ENCODE measurements around the gene SNUPN.

Gene SNUPN

GRCh38 chr15:75631935-75632334 lies 6.4 kb upstream of the SNUPN start:
- Mint-ChIP-seq H3K27me3 (no peaks in the 10 kb centered on the region), H3K36me3 (peaks cover 2% of the 10 kb centered on the region), H3K9me3 (no peaks in the 10 kb centered on the region), H3K4me3 (no peak overlapping the region), H3K4me1 (peaks cover 5% of the 10 kb centered on the region), H3K27ac (no peak overlapping the region)
- DNase-seq (ENCODE audit: low spot score in 2 of 2) (no peak), ATAC-seq (ENCODE audit: low read depth) (no peak)

DNA sequence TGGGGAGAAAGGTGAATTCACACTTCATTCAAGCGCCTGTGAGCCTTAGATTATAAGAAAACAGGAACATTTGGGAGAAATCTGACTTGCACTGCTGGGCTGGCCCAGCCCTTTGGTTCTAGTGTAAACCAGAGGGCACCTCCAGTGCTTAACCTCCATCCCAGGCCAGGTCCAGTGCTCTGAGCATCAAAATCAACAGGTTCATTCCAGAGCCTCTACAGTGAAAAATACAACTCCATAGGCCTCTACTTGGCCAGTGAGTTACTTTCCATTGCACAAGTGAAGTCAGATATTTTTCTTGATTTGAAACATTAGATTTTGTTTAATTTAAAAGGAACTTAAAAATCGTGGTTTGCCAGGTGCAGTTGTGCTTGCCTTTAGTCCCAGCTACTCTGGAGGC lies 3.0 kb downstream of the SNUPN start:
- DNase-seq (ENCODE audit: low spot score in 2 of 2): no peak
- Mint-ChIP-seq H3K36me3 (peaks cover 6% of the 10 kb centered on the region), H3K27ac (no peak overlapping the region)

GRCh38 chr15:75620841-75621391 lies 4.6 kb downstream of the SNUPN start:
- Mint-ChIP-seq H3K27me3 (no peaks in the 10 kb centered on the region), H3K36me3 (peaks cover 15% of the 10 kb centered on the region), H3K27ac (no peak overlapping the region), H3K9me3 (no peaks in the 10 kb centered on the region), H3K4me1 (peaks cover 4% of the 10 kb centered on the region), H3K4me3 (no peak overlapping the region)
- ATAC-seq (ENCODE audit: low read depth) (no peak), DNase-seq (ENCODE audit: low spot score in 2 of 2) (no peak)

More for the DNA sequence above, 3.0 kb downstream of the SNUPN start:
- Mint-ChIP-seq H3K27me3 (no peaks in the 10 kb centered on the region), H3K4me3 (no peak overlapping the region), H3K9me3 (no peaks in the 10 kb centered on the region), H3K4me1 (peaks cover 7% of the 10 kb centered on the region)
- no peak for ATAC-seq (ENCODE audit: low read depth)

DNA sequence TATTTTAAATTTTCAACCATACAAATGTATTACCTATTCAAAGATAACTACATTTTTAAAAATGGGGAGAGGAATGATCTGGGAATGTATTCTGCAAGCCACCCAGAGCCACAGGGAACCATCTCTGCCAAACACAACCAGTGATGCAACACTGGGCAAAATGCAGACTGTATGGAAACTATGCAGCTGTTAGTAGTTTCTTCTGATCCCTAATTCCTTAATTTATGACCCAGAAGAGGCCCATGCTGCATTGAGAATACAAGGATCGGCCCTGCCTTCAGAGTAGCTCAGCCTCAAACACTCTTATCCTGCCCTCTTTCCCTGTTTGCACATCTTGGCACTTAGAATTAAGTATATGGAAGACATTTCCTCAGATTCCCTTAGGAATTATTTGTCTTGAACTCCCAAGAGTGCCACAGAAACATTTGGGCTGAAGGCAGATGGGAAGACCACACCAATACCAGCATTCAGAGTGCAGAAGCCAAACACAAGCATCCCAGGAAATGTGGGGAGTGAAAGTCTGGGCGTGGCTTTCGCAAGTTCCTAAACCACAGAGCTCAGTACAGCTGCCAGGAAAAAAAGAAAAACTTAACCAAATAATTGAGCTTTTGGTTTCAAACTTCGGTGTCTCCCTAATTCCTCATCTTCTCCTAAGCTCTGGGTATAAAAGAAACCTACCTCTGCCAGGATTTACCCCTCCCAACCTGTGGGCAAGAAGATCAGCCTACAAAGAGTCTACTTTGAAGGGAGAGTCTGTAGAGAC lies 5.3 kb downstream of the SNUPN start:
- ATAC-seq (ENCODE audit: low read depth) (no peak), DNase-seq (ENCODE audit: low spot score in 2 of 2) (no peak)
- H3K27me3 Mint-ChIP-seq: no peaks in the 10 kb centered on the region
- peaks cover 19% of the 10 kb centered on the region for H3K36me3 Mint-ChIP-seq
- peaks cover 3% of the 10 kb centered on the region for H3K4me1 Mint-ChIP-seq
- H3K4me3 Mint-ChIP-seq: no peak overlapping the region
- no peaks in the 10 kb centered on the region for H3K9me3 Mint-ChIP-seq
- H3K27ac Mint-ChIP-seq: no peak overlapping the region

DNA sequence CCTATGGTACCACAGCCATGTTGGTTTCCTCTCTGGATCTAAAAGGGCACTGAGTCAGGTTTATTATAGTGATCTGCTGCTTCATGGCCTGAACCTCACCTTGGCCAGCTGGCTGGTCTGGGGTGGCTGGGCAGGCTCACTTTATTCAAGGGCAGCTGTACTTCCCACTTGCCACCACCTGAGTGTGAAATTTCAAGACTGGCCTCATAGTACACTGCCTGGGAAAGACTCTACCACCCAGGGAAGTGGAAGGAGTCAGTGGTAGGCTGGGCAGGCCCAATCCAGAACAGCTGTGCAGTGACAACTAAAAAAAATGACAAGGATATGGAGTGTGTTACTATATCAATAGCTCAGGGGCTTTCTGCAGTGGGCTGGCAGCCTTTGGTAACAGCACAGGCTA lies 8.8 kb downstream of the SNUPN start:
- no peak for DNase-seq (ENCODE audit: low spot score in 2 of 2)
- H3K27me3 Mint-ChIP-seq: no peaks in the 10 kb centered on the region
- no peak overlapping the region for H3K4me3 Mint-ChIP-seq
- H3K4me1 Mint-ChIP-seq: no peaks in the 10 kb centered on the region
- H3K27ac Mint-ChIP-seq: no peak overlapping the region
- no peak for ATAC-seq (ENCODE audit: low read depth)
- H3K9me3 Mint-ChIP-seq: no peaks in the 10 kb centered on the region
- peaks cover 42% of the 10 kb centered on the region for H3K36me3 Mint-ChIP-seq

DNA sequence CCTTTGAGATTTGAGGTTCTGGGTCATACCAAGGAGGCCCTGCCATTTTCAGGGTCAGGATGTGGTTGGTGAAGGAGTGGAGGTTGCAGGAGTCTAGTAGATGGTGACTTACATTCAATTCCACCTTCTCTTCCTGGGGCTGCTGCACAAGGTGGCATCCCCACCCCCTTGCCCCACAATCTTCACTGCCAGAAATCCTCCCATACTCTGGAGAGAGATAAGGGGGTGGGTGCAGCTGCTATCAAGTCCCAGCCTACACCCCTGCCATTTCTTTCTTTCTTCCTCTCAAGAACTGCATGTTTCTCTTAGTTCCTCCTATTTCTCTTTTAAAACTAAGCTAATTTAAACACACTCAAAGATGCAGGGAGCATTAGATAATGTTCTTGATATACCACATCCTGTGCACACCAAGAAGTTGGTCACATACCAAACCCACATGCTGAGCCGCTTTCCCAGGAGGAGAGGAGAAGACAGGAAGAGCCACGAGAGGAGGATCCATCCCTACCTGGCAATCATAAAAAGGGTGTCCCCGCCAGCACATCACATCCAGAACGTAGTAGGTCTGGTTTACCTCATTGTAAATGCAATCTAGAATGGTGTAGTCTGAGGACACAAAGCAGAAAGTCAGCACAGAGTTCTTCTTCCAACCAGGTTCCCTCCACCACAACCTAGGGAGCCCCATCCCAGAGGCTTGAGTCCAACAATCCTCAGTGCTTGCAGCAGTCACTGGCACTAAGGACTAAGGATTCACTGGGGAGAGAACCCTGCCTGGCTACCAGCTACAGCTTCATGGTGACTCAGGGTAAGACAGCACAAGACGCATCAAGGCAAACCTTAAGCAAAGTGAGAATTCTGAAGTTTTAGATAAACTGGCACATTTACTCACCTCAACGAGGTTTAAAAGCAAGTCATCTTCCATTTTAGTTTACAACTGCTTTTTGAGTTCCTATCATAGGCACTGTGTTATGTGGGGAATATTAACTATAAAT lies 18.5 kb downstream of the SNUPN start:
- H3K9me3 Mint-ChIP-seq: no peaks in the 10 kb centered on the region
- peaks cover 34% of the 10 kb centered on the region for H3K36me3 Mint-ChIP-seq
- no peak for ATAC-seq (ENCODE audit: low read depth)
- no peak overlapping the region for H3K4me3 Mint-ChIP-seq
- H3K27me3 Mint-ChIP-seq: no peaks in the 10 kb centered on the region
- peaks cover 5% of the 10 kb centered on the region for H3K4me1 Mint-ChIP-seq
- DNase-seq (ENCODE audit: low spot score in 2 of 2): no peak
- H3K27ac Mint-ChIP-seq: peak overlapping the region; percentile 60

DNA sequence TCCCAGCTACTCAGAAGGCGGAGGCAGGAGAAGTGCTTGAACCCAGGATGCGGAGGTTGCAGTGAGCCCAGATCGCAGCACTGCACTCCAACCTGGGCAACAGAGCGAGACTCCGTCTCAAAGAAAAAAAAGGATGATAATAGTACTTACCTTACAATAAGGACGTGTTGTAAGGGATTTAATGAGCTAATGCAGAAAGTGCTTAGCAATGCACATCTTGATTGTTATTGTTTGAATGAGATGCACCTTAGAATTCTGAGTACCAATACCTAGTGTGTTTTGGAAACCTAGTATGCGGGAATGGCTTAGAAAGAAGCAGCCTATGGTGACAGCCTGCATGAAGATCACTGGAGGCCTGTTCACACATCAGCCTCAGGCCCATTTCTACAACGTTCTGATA lies 19.5 kb downstream of the SNUPN start:
- H3K36me3 Mint-ChIP-seq: peaks cover 35% of the 10 kb centered on the region
- no peaks in the 10 kb centered on the region for H3K27me3 Mint-ChIP-seq
- ATAC-seq (ENCODE audit: low read depth) (no peak), DNase-seq (ENCODE audit: low spot score in 2 of 2) (no peak)
- H3K9me3 Mint-ChIP-seq: no peaks in the 10 kb centered on the region
- H3K27ac Mint-ChIP-seq: peak overlapping the region; percentile 60
- H3K4me1 Mint-ChIP-seq: peaks cover 5% of the 10 kb centered on the region
- no peak overlapping the region for H3K4me3 Mint-ChIP-seq

DNA sequence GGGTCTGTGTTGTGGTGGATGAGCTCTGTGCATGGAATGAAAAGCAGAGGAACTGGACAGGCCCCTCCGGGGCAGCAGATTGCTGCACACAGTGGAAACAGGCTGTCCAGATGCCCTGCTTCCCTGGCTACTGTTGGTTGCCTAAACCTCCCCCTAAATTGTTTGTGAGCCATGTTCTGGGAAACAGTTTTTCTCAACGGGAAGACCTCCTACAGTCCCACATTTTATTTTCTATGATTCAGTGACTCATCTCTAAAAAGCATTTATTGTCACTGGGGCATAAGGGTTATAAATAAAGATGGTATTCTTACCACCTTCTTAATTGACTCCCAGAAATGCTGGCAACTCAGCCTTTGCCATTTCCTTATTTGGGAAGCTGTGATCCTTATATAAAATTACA lies 26.1 kb downstream of the SNUPN start:
- ATAC-seq (ENCODE audit: low read depth) (no peak), DNase-seq (ENCODE audit: low spot score in 2 of 2) (no peak)
- H3K9me3 Mint-ChIP-seq: no peaks in the 10 kb centered on the region
- H3K4me3 Mint-ChIP-seq: no peak overlapping the region
- H3K27me3 Mint-ChIP-seq: no peaks in the 10 kb centered on the region
- peaks cover 23% of the 10 kb centered on the region for H3K36me3 Mint-ChIP-seq
- H3K4me1 Mint-ChIP-seq: no peaks in the 10 kb centered on the region
- no peak overlapping the region for H3K27ac Mint-ChIP-seq

DNA sequence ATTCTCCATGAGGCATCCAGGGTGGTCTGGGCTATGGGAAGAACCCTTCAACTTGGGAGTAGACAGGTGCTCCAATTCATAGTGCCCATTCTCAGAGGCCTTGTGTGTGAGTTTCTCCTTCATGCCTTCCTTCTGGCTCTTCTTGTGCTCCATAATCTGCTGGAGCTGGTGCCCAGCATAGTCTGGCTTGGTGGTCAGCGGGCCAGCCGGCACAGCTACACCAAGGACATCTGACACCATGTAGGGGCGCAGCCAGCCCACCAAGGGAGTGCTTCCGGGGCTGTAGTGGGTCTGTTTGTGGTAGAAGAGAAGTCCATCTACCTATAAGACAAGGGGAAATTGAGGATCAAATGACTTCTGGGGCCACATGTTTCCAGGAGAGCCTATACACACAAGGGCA lies 27.2 kb downstream of the SNUPN start:
- Mint-ChIP-seq H3K27ac (no peak overlapping the region), H3K9me3 (no peaks in the 10 kb centered on the region), H3K4me1 (no peaks in the 10 kb centered on the region), H3K36me3 (peaks cover 24% of the 10 kb centered on the region), H3K4me3 (no peak overlapping the region), H3K27me3 (no peaks in the 10 kb centered on the region)
- ATAC-seq (ENCODE audit: low read depth) (no peak), DNase-seq (ENCODE audit: low spot score in 2 of 2) (no peak)

- H3K4me1 Mint-ChIP-seq: no peaks in the 10 kb centered on the region
- H3K4me3 Mint-ChIP-seq: no peak overlapping the region
- H3K36me3 Mint-ChIP-seq: peaks cover 24% of the 10 kb centered on the region
- no peak for ATAC-seq (ENCODE audit: low read depth)
- H3K27ac Mint-ChIP-seq: no peak overlapping the region
- H3K27me3 Mint-ChIP-seq: no peaks in the 10 kb centered on the region
- no peak for DNase-seq (ENCODE audit: low spot score in 2 of 2)
- H3K9me3 Mint-ChIP-seq: no peaks in the 10 kb centered on the region
Measured at GRCh38 chr15:75597667-75598341, 27.7 kb downstream of the SNUPN start.

DNA sequence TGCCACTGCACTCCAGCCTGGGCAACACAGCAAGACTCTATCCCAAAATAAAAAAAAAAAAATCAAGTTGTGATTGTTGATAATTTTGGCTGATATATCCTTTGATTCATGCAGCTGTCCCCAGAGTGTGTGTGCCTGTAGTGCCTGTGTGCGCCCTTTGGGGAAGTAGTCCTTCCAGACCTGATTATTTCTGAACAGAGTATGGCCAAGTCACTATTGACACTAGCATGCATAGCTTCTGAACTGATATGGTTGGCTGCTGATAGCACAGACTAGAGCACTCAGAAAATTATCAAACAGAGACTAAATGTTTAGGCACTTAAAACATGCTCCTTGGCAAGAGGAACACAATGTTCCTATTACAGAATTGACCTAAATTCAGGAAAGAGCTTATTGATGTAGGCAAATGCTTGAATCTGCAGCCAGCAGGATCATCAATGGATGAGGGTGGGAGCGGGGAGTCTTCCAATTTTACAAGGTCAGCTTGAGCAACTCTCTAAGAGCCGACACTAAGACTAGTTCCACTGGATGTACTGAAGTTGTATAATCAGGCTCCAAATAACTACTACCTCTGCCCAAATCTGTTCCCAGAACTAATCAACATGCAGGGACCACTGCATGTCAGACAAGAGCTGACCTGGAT lies 28.7 kb downstream of the SNUPN start:
- Mint-ChIP-seq H3K4me3 (no peak overlapping the region), H3K36me3 (peaks cover 27% of the 10 kb centered on the region), H3K27me3 (no peaks in the 10 kb centered on the region), H3K9me3 (no peaks in the 10 kb centered on the region), H3K4me1 (no peaks in the 10 kb centered on the region), H3K27ac (no peak overlapping the region)
- no peak for DNase-seq (ENCODE audit: low spot score in 2 of 2)
- no peak for ATAC-seq (ENCODE audit: low read depth)

GRCh38 chr15:75594276-75594675 lies 31.2 kb downstream of the SNUPN start:
- no peak for DNase-seq (ENCODE audit: low spot score in 2 of 2)
- no peak overlapping the region for H3K4me3 Mint-ChIP-seq
- H3K27me3 Mint-ChIP-seq: no peaks in the 10 kb centered on the region
- peaks cover 17% of the 10 kb centered on the region for H3K36me3 Mint-ChIP-seq
- H3K9me3 Mint-ChIP-seq: no peaks in the 10 kb centered on the region
- H3K27ac Mint-ChIP-seq: no peak overlapping the region
- no peaks in the 10 kb centered on the region for H3K4me1 Mint-ChIP-seq
- ATAC-seq (ENCODE audit: low read depth): no peak

- H3K4me1 Mint-ChIP-seq: no peaks in the 10 kb centered on the region
- H3K36me3 Mint-ChIP-seq: peaks cover 16% of the 10 kb centered on the region
- no peaks in the 10 kb centered on the region for H3K27me3 Mint-ChIP-seq
- H3K4me3 Mint-ChIP-seq: no peak overlapping the region
- H3K9me3 Mint-ChIP-seq: no peaks in the 10 kb centered on the region
- DNase-seq (ENCODE audit: low spot score in 2 of 2) (no peak), ATAC-seq (ENCODE audit: low read depth) (no peak)
- no peak overlapping the region for H3K27ac Mint-ChIP-seq
Measured at GRCh38 chr15:75591655-75592364, 33.7 kb downstream of the SNUPN start.
